CD4-positive, alpha-beta T cell treated with Interleukin-10 for 1 hour (primary cell): ENCODE data around the gene TBC1D1.
A peak's percentile ranks its signal among the peaks of the same experiment; 100 is the strongest.

Experiments
- DNase-seq: peaks from one replicate; pipeline ENCODE4 v3.0.0-alpha.2; 2020

Gene TBC1D1

GRCh38 chr4:37928426-37929416 lies 37.8 kb downstream of the TBC1D1 start:
- DNase-seq: peak; percentile 8

GRCh38 chr4:37934096-37934495 lies 43.2 kb downstream of the TBC1D1 start:
- no peak for DNase-seq

- no peak for DNase-seq
Measured at GRCh38 chr4:37934609-37935008, 43.7 kb downstream of the TBC1D1 start.

GRCh38 chr4:37935026-37935425 lies 44.1 kb downstream of the TBC1D1 start:
- no peak for DNase-seq

GRCh38 chr4:37936889-37937498 lies 46.1 kb downstream of the TBC1D1 start:
- DNase-seq: no peak

- no peak for DNase-seq
Measured at GRCh38 chr4:37938208-37938607, 47.3 kb downstream of the TBC1D1 start.

GRCh38 chr4:37946503-37947179 lies 55.8 kb downstream of the TBC1D1 start:
- DNase-seq: no peak

- no peak for DNase-seq
Measured at GRCh38 chr4:37948542-37948941, 57.7 kb downstream of the TBC1D1 start.

GRCh38 chr4:37949636-37950426 lies 58.9 kb downstream of the TBC1D1 start:
- DNase-seq: no peak

GRCh38 chr4:37951461-37952352 lies 60.8 kb downstream of the TBC1D1 start:
- DNase-seq: no peak

GRCh38 chr4:37953156-37953555 lies 62.3 kb downstream of the TBC1D1 start:
- DNase-seq: no peak

GRCh38 chr4:37953620-37954293 lies 62.9 kb downstream of the TBC1D1 start:
- no peak for DNase-seq

GRCh38 chr4:37956941-37957340 lies 66.1 kb downstream of the TBC1D1 start:
- DNase-seq: no peak

GRCh38 chr4:37958932-37959331 lies 68.0 kb downstream of the TBC1D1 start:
- DNase-seq: no peak

GRCh38 chr4:37960098-37960497 lies 69.2 kb downstream of the TBC1D1 start, which contains the start of gene PTTG2:
TSS of gene PTTG2 (plus strand) at chr4:37960398. CDS start at chr4:37960435, 37 bp downstream.
- no peak for DNase-seq

- no peak for DNase-seq
Measured at GRCh38 chr4:37960679-37961450, 70.0 kb downstream of the TBC1D1 start.

- no peak for DNase-seq
Measured at GRCh38 chr4:37964734-37965457, 74.0 kb downstream of the TBC1D1 start.

- DNase-seq: no peak
Measured at GRCh38 chr4:37966044-37966443, 75.2 kb downstream of the TBC1D1 start.

GRCh38 chr4:37967736-37968135 lies 76.9 kb downstream of the TBC1D1 start:
- DNase-seq: no peak
